Colonic mucosa (tissue), 4 donors: ENCODE results near the gene LHPP. TPM values are rescaled to one million over a fixed set of nuclear protein-coding genes. Genes with fewer than 3 reads are reported as not detected.

ENCODE experiments used
- DNase-seq: peaks from one replicate; pipeline ENCODE4 v3.0.0-alpha.2; 2020
- H3K27ac ChIP-seq: fragments of 200-600 bp; one replicate; pipeline ENCODE4 v1.8.0; 2021
- H3K27me3 ChIP-seq: fragments of 200-600 bp; one replicate; pipeline ENCODE4 v1.8.0; 2021
- H3K36me3 ChIP-seq: fragments of 200-600 bp; one replicate; pipeline ENCODE4 v1.8.0; 2021
- H3K4me1 ChIP-seq: fragments of 200-600 bp; one replicate; pipeline ENCODE4 v1.8.0; 2021; ENCODE audit warnings: mild to moderate bottlenecking
- H3K4me3 ChIP-seq: fragments of 200-600 bp; one replicate; pipeline ENCODE4 v1.8.0; 2021
- H3K9ac ChIP-seq, 2 donors: one replicate each; pipeline ENCODE4 v1.7.0; 2013; ENCODE audit warnings: control low read depth in 2 of 2, low read depth in 2 of 2, low read length in 2 of 2
- H3K9me3 ChIP-seq: fragments of 200-600 bp; one replicate; pipeline ENCODE4 v1.8.0; 2021
- CTCF ChIP-seq: fragments of 200-600 bp; IDR thresholded peaks from one replicate; pipeline ENCODE4 v1.8.0; 2022; ENCODE audit warnings: antibody characterized with exemption, mild to moderate bottlenecking
- intact Hi-C: fragments of 100-400 bp; cut with DNase I; formaldehyde crosslinking; loops from one replicate; pipeline ENCODE4 v1.14.1; 2022
- total RNA-seq, 2 donors: library from RNA; stranded (reverse); fragmentation: NEBNext Ultra II Directional in 1 of 2; extraction: Animal tissue kit (Norgen Biotek cat#: 25700) in 1 of 2; gene quantifications; one replicate each; pipeline ENCODE4 v1.2.1, GENCODE V29; 2021
- donor health status: healthy.
- donor health status: DM: no; HTN: no; CAD: no.
- donor health status: DM: no; HTN: no; CAD: no.

LHPP gene
- total RNA-seq, 2 donors from 2014 or later, result 12.8 to 24.6 TPM

DNA sequence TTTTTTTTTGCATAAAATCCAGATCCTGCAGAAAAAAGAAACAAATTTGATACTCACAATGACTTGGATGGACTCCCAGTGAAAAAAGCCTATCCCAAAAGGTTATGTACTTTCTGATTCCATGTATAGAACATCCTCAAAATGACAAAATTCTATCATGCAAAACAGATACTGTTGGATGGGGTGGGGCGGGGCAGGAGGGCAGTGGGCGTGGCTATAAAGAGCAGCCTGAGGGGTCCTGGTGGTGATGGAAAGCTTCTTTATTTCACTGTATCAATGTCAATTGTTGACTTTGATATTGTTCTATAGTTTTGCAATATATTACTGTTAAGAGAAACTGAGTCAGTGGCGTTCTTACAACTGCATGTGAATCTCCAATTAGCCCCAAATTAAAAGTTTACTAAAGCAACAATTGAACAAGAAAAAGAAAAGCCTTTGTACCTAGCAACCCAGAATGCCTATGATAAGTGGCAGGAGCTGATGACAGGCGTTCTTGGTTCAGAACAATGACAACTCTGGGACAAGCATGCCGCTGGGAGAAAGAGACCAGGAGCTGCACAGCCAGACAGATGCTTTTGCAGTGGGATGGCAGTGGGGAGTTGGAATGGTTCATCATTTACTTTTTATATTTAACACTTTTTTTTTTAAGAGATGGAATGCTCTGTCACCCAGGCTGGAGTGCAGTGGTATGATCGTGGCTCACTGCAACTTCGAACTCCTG is 101.9 kb downstream of the LHPP start:
- H3K36me3 ChIP-seq, result no peaks in the 10 kb centered on the region
- H3K27ac ChIP-seq, result no peak overlapping the region
- no peak for TF ChIP-seq CTCF
- no peak for DNase-seq
- intact Hi-C loops, result no loop called here
- H3K27me3 ChIP-seq, result no peaks in the 10 kb centered on the region
- no peaks in the 10 kb centered on the region for H3K9me3 ChIP-seq
- H3K9ac ChIP-seq, result no peak overlapping the region
- H3K4me1 ChIP-seq, result no peaks in the 10 kb centered on the region
- H3K4me3 ChIP-seq, result no peak overlapping the region

- H3K27ac ChIP-seq, result no peak overlapping the region
- DNase-seq, result no peak
- H3K9me3 ChIP-seq, result no peaks in the 10 kb centered on the region
- no peaks in the 10 kb centered on the region for H3K4me1 ChIP-seq
- H3K36me3 ChIP-seq, result no peaks in the 10 kb centered on the region
- H3K27me3 ChIP-seq, result no peaks in the 10 kb centered on the region
- H3K9ac ChIP-seq, result no peak overlapping the region
- intact Hi-C loops, result no loop called here
- no peak overlapping the region for H3K4me3 ChIP-seq
- TF ChIP-seq CTCF, result no peak
Measured at GRCh38 chr10:124564881-124565280, 103.3 kb downstream of the LHPP start.

DNA sequence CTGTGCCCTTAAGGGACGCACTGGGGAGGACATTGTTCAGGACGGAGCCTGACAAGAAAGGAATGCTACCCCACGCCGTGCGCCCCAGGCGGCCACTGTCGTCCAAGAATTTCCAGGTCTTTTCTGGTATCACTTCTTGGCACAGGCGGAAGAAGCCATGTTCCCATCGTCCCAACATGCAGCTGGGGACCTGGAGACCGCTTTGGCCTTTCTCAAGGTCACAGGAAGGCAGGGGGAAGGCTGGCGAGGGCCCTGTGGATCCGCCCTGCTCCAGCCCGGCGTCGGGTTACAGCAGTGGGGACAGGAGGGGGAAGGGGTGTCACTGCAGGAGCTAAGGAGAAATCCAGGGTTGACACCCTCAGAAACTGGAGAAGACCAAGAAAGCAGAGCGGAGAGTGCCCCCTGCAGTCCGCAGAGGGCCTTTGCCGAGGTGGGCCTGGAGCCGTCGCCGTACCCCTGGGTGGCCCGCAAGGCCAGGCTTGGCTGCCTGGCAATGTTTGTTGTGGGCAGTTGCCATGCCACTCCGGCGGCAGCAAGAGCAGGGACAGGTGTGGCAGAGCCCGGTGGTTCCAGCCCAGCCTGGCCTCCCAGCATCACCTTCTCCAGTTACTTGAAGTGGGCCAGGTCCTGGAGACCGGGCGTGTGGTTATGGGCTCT is 104.1 kb downstream of the LHPP start:
- intact Hi-C loops, result no loop called here
- no peak overlapping the region for H3K9ac ChIP-seq
- H3K9me3 ChIP-seq, result no peaks in the 10 kb centered on the region
- H3K27me3 ChIP-seq, result no peaks in the 10 kb centered on the region
- H3K4me1 ChIP-seq, result no peaks in the 10 kb centered on the region
- H3K4me3 ChIP-seq, result no peak overlapping the region
- no peak for DNase-seq
- no peak overlapping the region for H3K27ac ChIP-seq
- no peaks in the 10 kb centered on the region for H3K36me3 ChIP-seq
- no peak for TF ChIP-seq CTCF

GRCh38 chr10:124566222-124566888 is 104.7 kb downstream of the LHPP start:
- H3K4me3 ChIP-seq, result no peak overlapping the region
- H3K27me3 ChIP-seq, result no peaks in the 10 kb centered on the region
- H3K9me3 ChIP-seq, result no peaks in the 10 kb centered on the region
- TF ChIP-seq CTCF, result no peak
- intact Hi-C loops, result no loop called here
- H3K4me1 ChIP-seq, result no peaks in the 10 kb centered on the region
- no peak overlapping the region for H3K27ac ChIP-seq
- H3K36me3 ChIP-seq, result no peaks in the 10 kb centered on the region
- H3K9ac ChIP-seq, result no peak overlapping the region
- DNase-seq, result no peak

GRCh38 chr10:124566981-124567835 is 105.6 kb downstream of the LHPP start:
- no peak for TF ChIP-seq CTCF
- Histone ChIP-seq H3K4me3 (no peak overlapping the region), H3K9me3 (no peaks in the 10 kb centered on the region), H3K9ac (no peak overlapping the region), H3K36me3 (no peaks in the 10 kb centered on the region), H3K27me3 (no peaks in the 10 kb centered on the region), H3K4me1 (no peaks in the 10 kb centered on the region), H3K27ac (no peak overlapping the region)
- intact Hi-C loops, result no loop called here
- DNase-seq, result no peak
